Heart left ventricle (tissue), 16 donors: ENCODE results near the gene ZBTB20. TPM values are rescaled to one million over a fixed set of nuclear protein-coding genes. Genes with fewer than 3 reads are reported as not detected.

Experiments used
- ATAC-seq, 4 donors: fragments of 200-7000 bp; cut with Tn5 transposase; one replicate each; pipeline ENCODE4 v1.9.1; 2020 to 2022; ENCODE audit warnings: moderate library complexity in 4 of 4, mild to moderate bottlenecking in 3 of 4, moderate number of reproducible peaks in 1 of 4
- DNase-seq, 5 donors: peaks; one replicate each; pipeline ENCODE4 v3.0.0-alpha.2; 2020
- H3K27ac ChIP-seq, 12 donors: fragments of 200-600 bp; sonication (generic) in 4 of 12; one replicate each; pipeline versions ENCODE4 v1.5.0 to v1.8.0; 2016 to 2022; ENCODE audit warnings: mild to moderate bottlenecking in 2 of 12
- H3K27me3 ChIP-seq, 9 donors: fragments of 200-600 bp; sonication (generic) in 2 of 9; one replicate each; pipeline versions ENCODE4 v1.5.1 to v1.8.0; 2016 to 2022; ENCODE audit warnings: mild to moderate bottlenecking in 3 of 9
- H3K36me3 ChIP-seq, 9 donors: fragments of 200-600 bp; sonication (generic) in 2 of 9; one replicate each; pipeline versions ENCODE4 v1.5.0 to v1.8.0; 2018 to 2022; ENCODE audit warnings: mild to moderate bottlenecking in 2 of 9
- H3K4me1 ChIP-seq, 12 donors: fragments of 200-600 bp; sonication (generic) in 4 of 12; one replicate each; pipeline versions ENCODE4 v1.5.0 to v1.8.0; 2016 to 2022; ENCODE audit warnings: mild to moderate bottlenecking in 3 of 12
- H3K4me3 ChIP-seq, 12 donors: fragments of 200-600 bp; sonication (generic) in 4 of 12; one replicate each; pipeline versions ENCODE4 v1.5.0 to v1.8.0; 2017 to 2022; ENCODE audit warnings: mild to moderate bottlenecking in 9 of 12, moderate library complexity in 4 of 12
- H3K9me3 ChIP-seq, 12 donors: fragments of 200-600 bp; sonication (generic) in 4 of 12; one replicate each; pipeline versions ENCODE4 v1.5.0 to v1.8.0; 2016 to 2022; ENCODE audit warnings: mild to moderate bottlenecking in 1 of 12
- CTCF ChIP-seq, 12 donors: fragments of 200-600 bp; sonication (generic) in 4 of 12; IDR thresholded peaks; one replicate each; pipeline versions ENCODE4 v1.5.0 to v1.8.0; 2018 to 2022; ENCODE audit warnings: antibody characterized with exemption in 12 of 12, mild to moderate bottlenecking in 5 of 12
- POLR2A ChIP-seq, 2 donors: fragments of 450-650 bp; IDR thresholded peaks; one replicate each; pipeline ENCODE4 v1.6.1; 2017; ENCODE audit warnings: antibody characterized with exemption in 2 of 2, mild to moderate bottlenecking in 2 of 2, moderate library complexity in 2 of 2
- WGBS, 4 donors: extraction: QIAGEN DNeasy Blood & Tissue Kit in 2 of 4; methylation state at CpG; one replicate each; pipeline versions ENCODE4 v1.1.5 to v1.1.7; 2013 to 2018; 5-methylcytosine and 5-hydroxymethylcytosine counted together
- intact Hi-C, 10 donors: fragments of 100-400 bp; cut with DNase I; formaldehyde crosslinking; loops; one replicate each; pipeline versions ENCODE4 v1.11.1 to v1.14.2; 2022
- polyA plus RNA-seq, 2 donors: library from polyadenylated mRNA; stranded (reverse); fragments of 200-250 nt; gene quantifications; one replicate each; pipeline ENCODE4 v1.2.3, GENCODE V29; 2013
- total RNA-seq, 9 donors: library from RNA; depleted of rRNA in 2 of 9; stranded (reverse); fragments of >200 nt in 2 of 9; fragmentation: NEBNext Ultra II Directional in 3 of 9; extraction: Animal tissue kit (Norgen Biotek cat#: 25700) in 3 of 9; gene quantifications; one replicate each; pipeline versions ENCODE4 v1.1.0 to v1.2.4, GENCODE V29; 2016 to 2023
- donor health status: ischemic (EF 13 %, LVEDD 7.1; RV severe dilation, severe dysfunction).
- donor health status: healthy with polysubstance abuse.
- donor health status: DM: no; HTN: yes; CAD: no.
- donor health status: DM: no; HTN: no; CAD: no.
- donor health status: ischemic (EF 25% LVEDD 6.9; RV normal size, moderate dysfunction).
- donor health status: ischemic (EF 25% LVEDD 5.7; RV mildly dilated, moderate dysfunction).
- donor health status: healthy.
- donor health status: DM: yes; HTN: yes; CAD: no.
- donor health status: ischemic (EF 35%, LVEDD 5.7; RV mildly dilated, moderate dysfunction).
- donor health status: nonischemic (EF 11% LVEDD 7.7; RV severe dilation, severe dysfunction).
- donor health status: DM: yes; HTN: yes; CAD: no.
- donor health status: PGD.
- donor health status: ischemic (EF 29% LVEDD 5.4; RV normal size, mild dysfunction).
- donor health status: nonischemic (EF 23%, LVEDD 6.1; RV moderate dilation, normal function).

The ZBTB20 gene
- total and polyA plus RNA-seq, 11 donors: 6.2 to 109 (median 77.3) TPM

- H3K36me3 ChIP-seq: peaks cover 0 to 5% (median 0%) of the 10 kb centered on the region in 9 donors
- H3K4me1 ChIP-seq: peaks cover 0 to 71% (median 35%) of the 10 kb centered on the region in 12 donors
- H3K27me3 ChIP-seq: no peaks in the 10 kb centered on the region
- H3K4me3 ChIP-seq: no peak overlapping the region
- peaks cover 0 to 15% (median 0%) of the 10 kb centered on the region in 12 donors for H3K9me3 ChIP-seq
- intact Hi-C loops: no loop called here
- H3K27ac ChIP-seq: peak overlapping the region in 7 of 12 donors; percentile 1 to 61 (median 14)
- no peak for DNase-seq
- 73 to 79% (median 76%) methylated on average over 5 of the region's 5 CpGs for WGBS, 4 donors
- ATAC-seq: peak in 3 of 4 donors; percentile 43 to 57 (median 51)
- TF ChIP-seq POLR2A (IDR thresholded peaks at IDR 0.05) (no peak), CTCF (IDR thresholded peaks at IDR 0.05) (no peak)
Observed at GRCh38 chr3:114566162-114566755, 580.8 kb downstream of the ZBTB20 start.

DNA sequence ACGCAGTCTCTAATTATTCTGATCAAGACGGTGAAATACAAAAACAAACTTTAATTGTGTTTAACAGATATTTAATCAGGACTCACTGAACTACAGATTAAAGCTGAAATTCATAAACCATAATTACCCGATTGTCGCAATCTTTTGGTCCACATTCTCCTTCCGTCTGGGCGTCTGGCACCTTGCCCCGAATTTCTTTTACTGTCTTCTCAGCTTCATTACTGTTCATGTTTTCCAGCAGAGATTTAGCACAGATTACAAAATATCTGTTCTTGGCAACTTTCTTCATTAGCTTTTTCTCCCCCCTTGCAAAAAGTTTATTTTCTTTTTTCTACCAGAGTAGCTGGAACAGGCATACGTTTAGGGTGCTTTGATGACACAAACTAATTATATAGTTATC is 581.9 kb downstream of the ZBTB20 start:
- H3K27ac ChIP-seq: peak overlapping the region in 1 of 12 donors; percentile 61
- no peak overlapping the region for H3K4me3 ChIP-seq
- intact Hi-C loops: no loop called here
- H3K27me3 ChIP-seq: no peaks in the 10 kb centered on the region
- H3K9me3 ChIP-seq: peaks cover 0 to 18% (median 0%) of the 10 kb centered on the region in 12 donors
- H3K4me1 ChIP-seq: peaks cover 0 to 61% (median 29%) of the 10 kb centered on the region in 12 donors
- ATAC-seq (peak in 1 of 4 donors; percentile 32), DNase-seq (peak; percentile 16 to 47 (median 34))
- H3K36me3 ChIP-seq: peaks cover 0 to 5% (median 0%) of the 10 kb centered on the region in 9 donors
- WGBS, 4 donors: 82 to 88% (median 83%) methylated on average over 8 of the region's 8 CpGs
- TF ChIP-seq POLR2A (IDR thresholded peaks at IDR 0.05): no peak
- no peak for TF ChIP-seq CTCF (IDR thresholded peaks at IDR 0.05)

DNA sequence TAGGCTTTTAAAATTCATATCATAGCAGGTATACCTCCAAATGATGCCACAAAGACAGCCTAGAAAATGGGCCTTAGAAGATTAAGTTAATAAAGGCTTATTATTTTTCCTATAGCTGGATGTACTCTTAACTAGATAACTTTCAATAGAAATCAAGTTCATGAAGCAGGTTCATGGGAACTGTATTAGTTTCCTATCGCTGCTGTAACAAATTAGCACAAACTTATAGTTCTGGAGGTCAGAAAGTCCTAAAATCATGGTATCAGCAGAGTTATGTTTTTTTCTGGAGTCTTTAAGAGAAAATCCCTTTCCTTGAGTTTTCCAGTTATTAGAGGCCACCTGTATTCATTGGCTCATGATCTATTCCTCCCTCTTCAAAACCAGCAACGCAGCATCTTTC is 583.4 kb downstream of the ZBTB20 start:
- Histone ChIP-seq H3K27me3 (no peaks in the 10 kb centered on the region), H3K27ac (no peak overlapping the region), H3K4me1 (peaks cover 0 to 60% (median 27%) of the 10 kb centered on the region in 12 donors), H3K9me3 (peaks cover 0 to 18% (median 0%) of the 10 kb centered on the region in 12 donors), H3K36me3 (peaks cover 0 to 5% (median 0%) of the 10 kb centered on the region in 9 donors), H3K4me3 (no peak overlapping the region)
- intact Hi-C loops: no loop called here
- TF ChIP-seq POLR2A (IDR thresholded peaks at IDR 0.05): no peak
- DNase-seq (no peak), ATAC-seq (no peak)
- 94 to 99% (median 96%) methylated on average over 2 of the region's 2 CpGs for WGBS, 4 donors

DNA sequence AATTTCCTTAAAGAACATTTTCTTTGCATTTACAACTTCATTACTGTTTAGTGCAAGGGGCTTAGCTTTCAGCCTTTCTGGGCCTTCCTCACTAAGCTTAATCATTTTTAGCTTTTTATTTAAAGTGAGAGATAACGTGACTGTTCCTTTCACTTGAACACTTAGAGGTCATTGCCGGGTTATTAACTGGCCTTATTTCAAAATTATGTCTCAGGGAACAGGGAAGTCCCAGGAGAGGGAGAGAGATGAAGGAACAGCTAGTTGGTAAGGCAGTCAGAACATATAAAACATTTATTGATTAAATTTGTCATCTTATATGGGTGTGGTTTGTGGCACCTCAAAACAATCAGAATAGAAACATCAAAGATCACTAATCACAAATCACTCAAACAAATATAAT is 584.5 kb downstream of the ZBTB20 start:
- peaks cover 4 to 58% (median 23%) of the 10 kb centered on the region in 12 donors for H3K4me1 ChIP-seq
- no peak for TF ChIP-seq CTCF (IDR thresholded peaks at IDR 0.05)
- no peak for TF ChIP-seq POLR2A (IDR thresholded peaks at IDR 0.05)
- no peak overlapping the region for H3K4me3 ChIP-seq
- intact Hi-C loops: no loop called here
- WGBS, 4 donors: 18 to 42% (median 28%) methylated on average over 2 of the region's 2 CpGs
- H3K36me3 ChIP-seq: peaks cover 0 to 5% (median 0%) of the 10 kb centered on the region in 9 donors
- H3K9me3 ChIP-seq: peaks cover 0 to 18% (median 0%) of the 10 kb centered on the region in 12 donors
- H3K27ac ChIP-seq: peak overlapping the region in 1 of 12 donors; percentile 8
- DNase-seq: no peak
- H3K27me3 ChIP-seq: no peaks in the 10 kb centered on the region
- ATAC-seq: peak in 1 of 4 donors; percentile 30
